Measurements from ENCODE around the gene STK4. TPM values are rescaled to one million over a fixed set of nuclear protein-coding genes. Genes with fewer than 3 reads are reported as not detected.
"Not testable (repeated sequence)": the region's sequence is repeated elsewhere in the genome, so short reads cannot be mapped to it uniquely, and the experiment has no call there.

The STK4 gene
- polyA plus RNA-seq, 4 donors: 15.4 to 21.7 (median 19.4) TPM

DNA sequence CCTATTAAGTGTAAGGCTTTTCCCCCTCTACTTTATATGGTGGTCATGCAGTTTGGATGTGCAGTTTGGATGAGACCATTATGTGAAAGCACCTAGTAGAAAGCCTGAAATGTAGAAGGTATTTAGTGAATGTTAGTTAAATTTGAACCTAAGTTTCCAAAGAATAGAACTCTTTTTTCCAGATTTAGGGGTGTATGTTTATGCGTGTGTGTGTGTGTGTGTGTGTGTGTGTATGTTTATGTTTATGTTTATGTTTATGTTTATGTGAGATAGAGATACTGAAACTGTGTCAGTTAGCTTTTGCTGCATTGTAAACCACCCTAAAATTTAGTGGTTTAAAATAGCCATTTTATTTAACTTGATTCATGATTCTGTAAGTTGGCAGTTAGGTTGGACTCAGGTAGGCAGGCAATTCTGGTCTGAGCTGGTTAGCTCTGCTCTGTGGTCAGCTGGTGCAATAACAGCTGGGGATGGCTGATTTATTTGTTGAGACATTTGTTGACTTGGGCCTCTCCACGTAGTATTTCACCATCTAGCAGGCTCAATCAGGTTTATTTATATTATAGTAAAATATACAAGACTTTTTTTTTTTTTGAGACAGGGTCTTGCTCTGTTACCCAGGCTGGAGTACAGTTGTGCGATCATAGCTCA lies 54.0 kb downstream of the STK4 start:
- no peak for DNase-seq (ENCODE audit: low read depth in 4 of 4, low spot score in 3 of 4)

DNA sequence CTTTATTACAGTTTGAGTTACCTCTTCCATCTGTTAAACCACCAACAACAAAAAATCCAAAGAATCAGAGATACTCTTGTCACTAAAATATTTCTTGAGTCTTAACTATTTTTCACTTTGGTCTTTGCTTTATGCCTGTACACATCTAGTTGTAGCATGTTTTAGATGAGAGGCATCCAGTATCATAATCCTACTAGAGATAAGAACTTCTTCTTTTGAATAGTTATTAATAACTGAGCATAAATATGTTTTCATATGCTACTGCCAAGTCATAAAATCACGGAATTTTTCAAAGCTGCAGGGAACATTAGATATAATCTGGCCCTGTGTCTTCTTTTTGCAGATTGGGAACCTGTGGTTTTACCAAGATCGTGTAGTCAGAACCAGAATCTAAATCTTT lies 55.3 kb downstream of the STK4 start:
- no peak for DNase-seq (ENCODE audit: low read depth in 4 of 4, low spot score in 3 of 4)

DNA sequence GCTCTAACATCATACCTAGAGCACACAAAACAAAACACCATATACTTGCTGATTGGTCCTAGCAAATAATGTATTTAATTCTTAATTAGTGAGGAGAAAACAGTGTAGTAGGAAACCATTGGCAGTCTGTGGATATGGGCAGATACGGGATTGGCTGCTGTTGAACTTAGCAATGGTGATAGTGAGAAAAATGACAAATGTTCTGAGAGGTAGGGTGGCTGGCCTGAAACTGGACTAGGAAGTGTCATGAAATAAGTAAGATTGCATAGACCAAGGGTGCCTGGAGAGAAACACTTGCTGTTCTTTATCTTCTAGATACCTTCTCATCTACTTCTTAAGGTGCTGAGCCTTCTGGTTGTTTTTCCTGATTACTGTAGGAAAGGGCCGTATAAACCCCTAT lies 56.8 kb downstream of the STK4 start:
- not testable (repeated sequence) for DNase-seq (ENCODE audit: low read depth in 4 of 4, low spot score in 3 of 4)

DNA sequence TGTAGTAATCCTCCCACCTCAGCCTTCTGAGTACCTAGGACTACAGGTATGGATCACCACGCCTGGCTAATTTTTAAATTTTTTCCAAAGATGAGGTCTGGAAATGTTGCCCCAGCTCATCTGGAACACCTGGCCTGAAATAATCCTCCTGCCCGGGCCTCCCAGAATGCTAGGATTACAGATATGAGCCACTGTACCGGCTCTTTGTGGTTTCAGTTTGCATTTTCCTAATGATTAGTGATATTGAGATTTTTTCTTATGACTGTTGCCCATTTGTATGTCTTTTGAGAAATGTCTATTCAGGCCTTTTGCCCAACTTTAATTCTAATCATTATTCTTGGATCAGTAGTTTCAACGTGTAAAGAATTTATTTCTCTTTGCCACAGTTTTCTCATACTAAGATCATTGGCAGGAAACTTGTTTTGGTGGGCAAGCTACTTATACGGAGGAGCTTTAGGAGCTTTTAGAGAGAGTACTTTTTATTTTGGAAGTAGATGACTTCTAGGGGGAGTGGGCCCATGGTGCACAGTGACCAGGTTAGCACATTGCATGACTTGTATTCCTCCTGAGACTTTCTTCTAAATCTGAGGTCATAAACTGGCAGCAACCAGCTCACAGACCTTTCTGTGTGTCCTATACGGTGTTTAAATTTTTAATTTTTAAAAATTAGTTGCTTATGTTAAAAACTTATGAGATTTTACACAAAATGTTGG lies 62.3 kb downstream of the STK4 start:
- no peak for DNase-seq (ENCODE audit: low read depth in 4 of 4, low spot score in 3 of 4)

DNA sequence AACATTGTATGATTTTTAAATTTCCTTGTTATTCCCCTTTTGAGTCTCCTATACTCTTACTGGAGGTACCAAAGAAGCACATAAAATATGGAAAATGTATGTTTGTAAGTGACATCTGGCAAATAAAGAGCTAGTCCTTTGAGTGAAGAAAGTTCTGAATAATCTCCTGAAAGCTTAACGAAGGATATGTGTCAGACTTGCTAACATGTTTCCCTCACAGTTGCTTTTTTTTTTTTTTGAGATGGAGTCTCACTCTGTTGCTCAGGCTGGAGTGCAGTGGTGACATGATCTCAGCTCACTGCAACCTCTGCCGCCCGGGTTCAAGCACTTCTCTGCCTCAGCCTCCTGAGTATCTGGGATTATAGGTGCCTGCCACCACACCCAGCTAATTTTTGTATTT lies 63.6 kb downstream of the STK4 start:
- DNase-seq (ENCODE audit: low read depth in 4 of 4, low spot score in 3 of 4): no peak

DNA sequence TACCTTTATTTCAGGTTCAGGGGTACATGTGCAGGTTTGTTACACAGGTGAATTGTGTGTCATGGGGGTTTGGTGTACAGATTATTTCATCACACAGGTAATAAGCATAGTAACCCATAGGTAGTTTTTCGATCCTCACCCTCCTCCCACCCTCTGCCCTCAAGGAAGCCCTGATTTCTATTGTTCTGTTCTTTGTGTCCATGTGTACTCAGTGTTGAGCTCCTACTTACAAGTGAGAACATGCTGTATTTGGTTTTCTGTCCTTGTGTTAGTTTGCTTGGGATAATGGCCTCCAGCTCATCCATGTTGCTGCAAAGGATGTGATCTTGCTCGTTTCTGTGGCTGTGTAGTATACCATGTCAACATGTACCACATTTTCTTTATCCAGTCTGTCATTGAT lies 66.0 kb downstream of the STK4 start:
- DNase-seq (ENCODE audit: low read depth in 4 of 4, low spot score in 3 of 4): no peak

DNA sequence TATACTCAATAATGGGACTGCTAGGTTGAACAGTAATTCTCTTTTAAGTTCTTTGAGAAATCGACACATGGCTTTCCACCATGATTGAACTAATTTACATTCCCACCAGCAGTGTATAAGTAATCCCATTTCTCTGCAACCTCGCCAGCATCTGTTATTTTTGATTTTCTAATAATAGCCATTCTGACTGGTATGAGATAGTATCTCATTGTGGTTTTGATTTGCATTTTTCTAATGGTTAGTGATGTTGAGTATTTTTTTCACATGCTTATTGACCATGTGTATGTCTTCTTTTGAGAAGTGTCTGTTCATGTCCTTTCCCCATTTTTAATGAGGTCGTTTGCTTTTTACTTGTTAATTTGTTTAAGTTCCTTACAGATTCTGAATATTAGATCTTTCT lies 66.5 kb downstream of the STK4 start:
- no peak for DNase-seq (ENCODE audit: low read depth in 4 of 4, low spot score in 3 of 4)

DNA sequence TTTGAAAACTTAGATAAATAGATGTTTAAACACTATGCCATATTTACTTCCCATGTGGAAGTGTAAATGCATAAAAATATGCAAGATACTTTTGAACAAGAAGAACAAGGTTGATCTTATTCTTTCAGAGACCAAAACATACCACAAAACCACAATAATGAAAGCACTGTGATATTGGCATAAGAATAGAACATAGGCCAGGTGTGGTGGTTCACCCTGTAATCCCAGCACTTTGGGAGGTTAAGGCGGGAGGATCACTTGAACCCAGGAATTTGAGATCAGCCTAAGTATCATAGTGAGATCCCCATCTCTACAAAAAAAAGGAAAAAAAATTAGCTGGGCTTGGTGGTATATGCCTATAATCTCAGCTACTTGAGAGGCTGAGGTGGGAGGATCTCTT lies 68.1 kb downstream of the STK4 start:
- no peak for DNase-seq (ENCODE audit: low read depth in 4 of 4, low spot score in 3 of 4)

DNA sequence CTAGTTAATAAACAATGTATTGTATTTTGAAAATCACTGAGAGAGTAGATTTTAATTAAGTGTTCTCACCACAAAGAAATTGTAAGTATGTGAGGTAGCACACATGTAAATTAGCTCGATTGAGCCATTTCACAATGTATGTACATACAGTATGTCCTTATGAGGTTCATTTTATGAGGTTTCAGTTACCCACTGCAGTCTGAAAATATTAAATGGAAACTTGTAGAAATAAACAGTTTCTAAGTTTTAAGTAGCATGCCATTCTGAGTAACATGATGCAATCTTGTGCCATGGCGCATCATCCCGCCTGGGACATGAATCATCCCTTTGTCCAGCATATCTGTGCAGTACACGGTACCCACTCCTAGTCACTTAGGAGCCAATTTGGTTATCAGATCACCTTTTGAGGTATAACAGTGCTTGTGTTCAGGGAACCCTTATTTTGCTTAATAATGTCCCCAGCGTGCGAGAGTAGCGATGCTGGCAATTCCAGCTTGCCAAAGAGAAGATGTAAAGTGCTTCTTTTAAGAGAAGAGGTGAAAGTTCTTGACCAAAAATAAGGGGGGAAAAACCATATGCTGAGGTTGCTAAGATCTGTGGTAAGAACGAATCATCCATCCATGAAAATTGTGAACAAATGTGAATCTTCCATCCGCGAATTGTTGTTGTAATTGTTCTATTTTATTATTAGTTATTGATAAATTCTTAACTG lies 69.9 kb downstream of the STK4 start:
- DNase-seq (ENCODE audit: low read depth in 4 of 4, low spot score in 3 of 4): no peak

DNA sequence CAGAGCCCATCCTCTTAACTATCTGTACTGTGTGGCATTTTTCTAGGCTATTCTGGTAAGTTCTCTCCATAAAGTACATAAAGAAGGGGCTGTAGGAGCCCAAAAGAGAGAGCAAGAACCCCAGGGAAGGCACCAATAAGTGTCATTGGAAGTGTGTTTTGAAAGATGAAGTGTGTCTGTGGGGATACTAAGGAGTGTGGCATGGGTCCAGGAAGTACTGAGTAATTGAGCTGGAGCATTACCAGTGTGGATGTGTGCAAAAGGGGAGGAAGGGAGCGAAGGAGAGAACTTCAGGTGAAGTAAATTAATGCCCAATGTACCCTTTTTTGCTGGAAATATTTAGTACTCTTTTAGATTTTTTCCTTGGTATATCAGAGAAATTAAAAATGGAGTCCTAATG lies 70.7 kb downstream of the STK4 start:
- no peak for DNase-seq (ENCODE audit: low read depth in 4 of 4, low spot score in 3 of 4)

DNA sequence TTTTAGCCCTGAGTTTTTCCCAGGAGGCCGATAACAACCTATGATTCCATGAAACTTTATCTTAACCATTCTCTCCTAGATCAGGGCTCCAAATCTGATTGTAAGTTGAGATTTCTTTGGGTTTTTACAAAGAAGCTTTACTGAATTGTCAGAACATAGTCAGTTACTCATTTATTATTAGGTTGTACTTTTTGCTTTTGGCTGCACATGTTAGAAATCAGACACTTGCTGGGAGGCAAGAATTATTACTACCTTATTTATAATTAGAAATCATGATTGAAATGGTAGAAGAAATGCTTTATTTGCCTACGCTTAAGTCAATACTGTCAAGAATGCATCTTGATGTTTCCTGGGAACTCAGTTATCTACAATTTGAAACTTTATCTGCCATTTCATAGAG lies 71.3 kb downstream of the STK4 start:
- DNase-seq (ENCODE audit: low read depth in 4 of 4, low spot score in 3 of 4): no peak

DNA sequence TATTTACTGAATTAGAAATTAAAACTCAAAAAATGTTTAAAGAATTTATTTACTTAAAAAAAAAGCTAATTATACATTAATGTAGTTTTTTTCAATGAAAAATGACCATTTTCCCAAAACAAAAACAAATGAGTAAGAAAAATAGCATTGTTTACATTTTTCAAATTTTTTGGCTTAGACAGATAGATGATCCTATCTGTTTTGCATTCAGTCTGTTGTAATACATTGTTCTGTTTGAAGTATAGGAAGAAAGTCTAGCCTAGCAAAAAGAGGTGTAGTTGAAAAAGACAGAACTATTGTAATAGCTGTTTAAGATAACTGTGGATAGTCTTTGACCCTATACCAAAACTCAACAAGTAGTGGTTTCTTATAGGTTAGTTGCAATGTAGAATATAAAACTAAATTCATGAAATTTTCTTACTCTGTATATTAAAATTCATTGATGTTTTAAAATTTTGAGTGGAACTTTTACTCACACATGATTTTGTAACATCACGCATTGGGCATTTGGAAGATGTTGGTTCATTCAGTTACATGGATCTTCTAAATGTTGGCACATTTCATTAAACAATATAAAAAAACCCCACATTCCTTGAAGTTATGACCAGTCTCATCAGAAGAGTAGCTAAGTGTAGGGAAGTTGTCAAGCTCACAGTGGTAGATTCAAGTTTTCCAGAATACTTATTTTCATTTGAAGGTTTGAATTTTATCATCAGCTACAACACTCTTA lies 72.6 kb downstream of the STK4 start:
- no peak for DNase-seq (ENCODE audit: low read depth in 4 of 4, low spot score in 3 of 4)

DNA sequence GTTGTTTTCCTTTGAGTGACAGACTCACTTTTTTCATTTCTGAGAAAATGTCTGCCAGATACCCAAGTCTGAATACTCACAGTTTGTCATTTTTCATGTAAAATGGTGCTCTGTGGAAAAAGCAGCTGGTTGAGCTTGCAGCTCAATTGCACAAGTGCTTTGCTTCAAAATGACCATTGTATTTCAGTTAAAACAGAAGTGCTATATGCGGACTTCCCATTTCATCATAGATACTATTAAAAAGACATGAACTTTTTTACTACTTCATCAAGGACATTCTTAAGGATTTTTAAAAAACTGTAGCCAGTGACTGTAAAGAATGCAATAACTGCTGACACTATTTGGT lies 73.1 kb downstream of the STK4 start:
- no peak for DNase-seq (ENCODE audit: low read depth in 4 of 4, low spot score in 3 of 4)

DNA sequence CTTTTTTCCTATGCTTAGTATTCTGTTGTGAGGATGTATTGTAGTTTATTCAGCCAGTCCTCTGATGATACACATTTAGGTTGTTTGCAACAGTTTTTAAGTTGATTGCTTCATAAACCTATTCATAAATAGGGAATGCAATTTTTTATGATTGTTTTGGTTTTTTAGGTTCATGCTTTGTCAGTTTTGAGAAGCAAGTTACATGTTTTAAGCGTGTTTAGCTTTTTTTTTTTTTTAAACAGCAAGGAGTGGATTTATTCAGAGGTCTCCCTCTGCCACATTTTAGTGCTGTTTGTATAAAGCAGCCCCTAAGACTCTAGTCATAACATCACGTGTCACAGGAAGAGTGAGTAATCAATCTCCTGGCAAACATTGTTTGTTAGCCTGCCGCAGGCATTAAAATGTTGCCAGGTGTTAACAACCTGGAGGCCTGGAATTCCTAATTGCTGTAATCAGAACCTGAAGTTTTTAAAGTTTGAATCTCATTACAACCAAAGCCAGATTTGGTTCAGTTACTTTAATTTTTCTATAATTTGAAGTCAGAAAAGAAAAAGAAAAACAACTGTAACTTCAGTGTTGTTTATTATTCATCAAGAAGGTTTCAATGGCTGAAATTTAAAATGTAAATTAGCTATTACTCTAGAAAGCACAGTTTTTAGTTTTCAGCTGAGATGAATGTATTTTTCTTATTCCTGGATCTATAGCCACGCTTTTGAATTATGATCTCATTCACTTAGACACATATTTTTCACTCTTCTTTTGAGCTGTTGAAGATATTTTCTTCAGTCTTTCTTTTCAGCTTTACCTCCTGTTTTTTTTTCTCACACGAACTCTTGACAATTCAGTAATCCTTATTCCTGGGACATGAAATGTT lies 75.4 kb downstream of the STK4 start:
- peak in 1 of 4 donors; percentile 17 for DNase-seq (ENCODE audit: low read depth in 4 of 4, low spot score in 3 of 4)

DNA sequence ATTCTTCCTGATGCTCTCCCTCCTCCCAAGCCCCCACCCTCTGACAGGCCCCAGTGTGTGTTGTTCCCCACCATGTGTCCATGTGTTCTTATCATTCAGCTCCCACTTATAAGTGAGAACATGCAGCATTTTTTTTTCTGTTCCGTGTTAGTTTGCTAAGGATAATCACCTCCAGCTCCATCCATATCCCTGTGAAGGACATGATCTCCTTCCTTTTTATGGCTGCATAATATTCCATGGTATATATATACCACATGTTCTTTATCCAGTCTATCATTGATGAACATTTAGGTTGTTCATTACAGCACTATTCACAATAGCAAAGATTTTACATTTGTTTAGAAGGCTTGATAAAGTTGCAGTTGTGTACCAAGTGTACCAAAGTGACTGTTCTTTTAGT lies 76.7 kb downstream of the STK4 start:
- DNase-seq (ENCODE audit: low read depth in 4 of 4, low spot score in 3 of 4): no peak

DNA sequence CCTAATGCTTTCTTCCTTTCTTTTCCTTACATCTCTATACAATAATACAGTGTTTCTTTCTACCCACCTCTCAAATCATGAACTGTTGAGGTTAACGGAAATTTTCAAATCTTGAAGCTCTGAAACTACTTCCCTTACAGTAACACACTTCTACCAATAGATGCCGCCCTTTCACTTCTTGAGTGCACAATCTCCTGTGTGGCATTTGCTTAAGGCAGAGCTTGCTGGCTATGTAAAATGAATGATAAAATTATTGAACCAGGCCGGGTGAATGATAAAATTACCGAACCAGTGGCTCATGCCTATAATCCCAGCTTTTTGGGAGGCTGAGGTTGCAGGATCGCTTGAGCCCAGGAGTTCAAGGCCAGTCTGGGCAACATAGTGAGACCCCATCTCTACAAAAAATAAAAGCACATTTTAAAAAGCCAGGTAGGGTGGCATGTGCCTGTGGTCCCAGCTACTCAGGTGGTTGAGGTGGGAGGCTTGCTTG lies 77.8 kb downstream of the STK4 start:
- DNase-seq (ENCODE audit: low read depth in 4 of 4, low spot score in 3 of 4): peak; percentile 27 to 46 (median 39)

DNA sequence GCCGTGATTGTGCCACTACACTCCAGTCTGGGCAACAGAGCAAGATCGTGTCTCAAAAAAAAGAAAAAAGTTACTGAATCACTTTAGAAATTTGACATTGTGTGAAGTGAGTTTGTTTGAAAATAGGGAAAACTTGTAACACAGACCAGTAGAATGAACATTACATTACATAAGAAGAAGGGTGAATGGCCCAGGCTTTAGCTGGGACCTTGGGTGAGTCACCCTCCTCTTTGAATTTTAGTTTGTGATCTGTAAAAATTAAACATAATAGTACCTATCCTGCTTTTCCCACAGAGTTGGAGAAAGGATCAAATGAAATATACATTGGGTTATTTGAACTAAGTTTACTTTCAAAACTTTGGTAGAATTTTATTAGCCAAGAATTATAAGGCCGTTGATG lies 78.3 kb downstream of the STK4 start:
- no peak for DNase-seq (ENCODE audit: low read depth in 4 of 4, low spot score in 3 of 4)

DNA sequence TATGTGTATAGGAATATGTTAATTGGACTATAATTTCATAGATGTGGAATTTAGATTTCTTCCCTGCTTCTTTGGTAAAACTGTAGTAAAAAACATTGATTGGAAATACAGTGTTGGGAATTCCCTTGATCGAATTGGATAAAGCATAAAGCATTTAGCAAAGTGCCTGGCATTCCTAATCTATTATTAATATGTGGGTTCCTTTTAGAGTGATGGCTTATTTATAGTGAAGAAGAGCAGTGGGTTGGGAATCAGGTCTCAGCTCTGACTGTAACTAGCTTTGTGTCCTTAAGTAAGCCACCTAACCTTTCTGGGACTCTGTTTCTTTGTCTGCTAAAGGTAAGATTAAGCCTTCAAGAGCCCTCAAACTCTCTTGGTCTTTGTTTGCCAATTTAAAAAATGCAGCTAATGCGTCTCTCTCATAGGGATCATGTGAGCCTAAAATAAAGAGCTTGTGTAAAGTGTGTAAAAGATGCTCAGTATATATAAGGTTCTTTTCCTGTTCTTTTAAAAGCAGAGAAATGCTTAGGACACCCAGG lies 81.3 kb downstream of the STK4 start:
- no peak for DNase-seq (ENCODE audit: low read depth in 4 of 4, low spot score in 3 of 4)

DNA sequence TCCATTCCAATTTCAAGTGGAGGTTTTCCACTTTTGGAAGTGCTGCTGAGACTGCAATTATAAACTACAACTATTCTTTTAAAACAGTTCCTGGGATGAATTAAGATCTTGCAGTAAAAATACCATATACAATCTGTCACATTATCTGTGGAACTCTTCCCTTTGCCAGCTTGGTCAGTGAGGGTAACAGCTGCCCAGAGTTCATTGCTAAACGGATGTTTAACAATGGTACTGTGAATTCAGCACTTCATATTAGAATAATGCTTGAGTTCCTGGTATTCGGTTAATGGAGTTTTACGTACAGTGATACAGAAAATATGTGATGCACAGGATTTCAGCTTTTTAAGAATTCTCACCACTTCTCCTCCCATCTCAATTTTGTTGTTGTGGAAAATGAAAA lies 83.1 kb downstream of the STK4 start:
- DNase-seq (ENCODE audit: low read depth in 4 of 4, low spot score in 3 of 4): no peak

DNA sequence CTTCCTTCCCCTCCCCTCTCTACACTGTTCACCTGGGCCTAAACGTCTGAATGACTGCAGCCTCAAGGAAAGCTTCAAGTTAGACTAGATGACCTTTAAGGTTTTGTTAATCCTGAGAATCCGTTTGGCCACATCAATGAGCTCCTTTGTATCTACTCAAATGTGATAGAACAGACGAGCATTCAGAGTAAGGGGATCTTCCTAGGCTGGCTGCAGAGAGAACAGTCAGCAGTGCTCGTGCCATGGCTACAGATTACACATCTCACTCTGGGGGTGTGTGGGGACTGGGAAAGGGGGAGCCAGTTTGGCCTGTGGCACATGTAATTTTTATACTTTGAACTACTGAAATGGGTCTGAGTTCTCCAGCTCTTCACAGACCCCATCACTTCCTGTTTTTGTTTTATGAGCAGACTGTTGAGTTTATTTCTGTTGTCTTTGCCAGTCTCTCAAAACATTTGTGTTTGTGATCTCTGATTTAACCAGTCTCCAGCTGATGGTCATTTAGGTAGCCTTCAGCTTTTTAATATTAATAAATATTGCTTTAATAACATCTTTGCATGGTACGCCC lies 83.7 kb downstream of the STK4 start:
- DNase-seq (ENCODE audit: low read depth in 4 of 4, low spot score in 3 of 4): no peak
